SU-DHL-6 (cell line): ENCODE results near the gene SFRP5.

Experiments used
- CTCF ChIP-seq: fragments of 200-600 bp; sonication (generic); IDR thresholded peaks from one replicate; pipeline ENCODE4 v1.5.1; 2017; ENCODE audit warnings: antibody characterized with exemption, mild to moderate bottlenecking, low read length, moderate library complexity; ENCODE audit not compliant: insufficient read depth, poor library complexity, severe bottlenecking
- EZH2phosphoT487 ChIP-seq: fragments of 200-600 bp; sonication (generic), shearing (Covaris generic); conservative IDR thresholded peaks from 2 replicates; pipeline ENCODE4 v1.6.1; 2018; ENCODE audit warnings: mild to moderate bottlenecking, antibody characterized with exemption, low read length, moderate library complexity, mixed read lengths

GRCh38 chr10:97743169-97743943 lies 28.4 kb downstream of the SFRP5 start:
- TF ChIP-seq CTCF (no peak), EZH2phosphoT487 (no peak)
